GM19395 (cell line): Measurements from ENCODE around the gene DISC1.
"Not testable (repeated sequence)": the region's sequence is repeated elsewhere in the genome, so short reads cannot be mapped to it uniquely, and the experiment has no call there.

ENCODE experiments used
- ATAC-seq: cut with Tn5 transposase; IDR thresholded peaks from one replicate; pipeline ENCODE4 v1.9.1; 2021; ENCODE audit warnings: mild to moderate bottlenecking, moderate library complexity; ENCODE audit not compliant: unreplicated experiment

Gene DISC1

GRCh38 chr1:231666937-231667608 is 40.5 kb downstream of the DISC1 start:
- ATAC-seq: no peak

GRCh38 chr1:231667896-231668506 is 41.4 kb downstream of the DISC1 start:
- ATAC-seq: no peak

GRCh38 chr1:231668826-231669225 is 42.2 kb downstream of the DISC1 start:
- no peak for ATAC-seq

- ATAC-seq: not testable (repeated sequence)
Observed at GRCh38 chr1:231669864-231670621, 43.5 kb downstream of the DISC1 start.

GRCh38 chr1:231670755-231671154 is 44.2 kb downstream of the DISC1 start:
- no peak for ATAC-seq

GRCh38 chr1:231674575-231674974 is 48.0 kb downstream of the DISC1 start:
- ATAC-seq: no peak

- ATAC-seq: no peak
Observed at GRCh38 chr1:231676487-231676886, 49.9 kb downstream of the DISC1 start.

- ATAC-seq: no peak
Observed at GRCh38 chr1:231677442-231677841, 50.9 kb downstream of the DISC1 start.

GRCh38 chr1:231678011-231678432 is 51.4 kb downstream of the DISC1 start:
- no peak for ATAC-seq

- ATAC-seq: no peak
Observed at GRCh38 chr1:231679109-231679508, 52.5 kb downstream of the DISC1 start.

- no peak for ATAC-seq
Observed at GRCh38 chr1:231681006-231681405, 54.4 kb downstream of the DISC1 start.

- no peak for ATAC-seq
Observed at GRCh38 chr1:231682779-231683178, 56.2 kb downstream of the DISC1 start.

GRCh38 chr1:231683439-231684165 is 57.0 kb downstream of the DISC1 start:
- ATAC-seq: no peak

GRCh38 chr1:231684356-231685244 is 58.0 kb downstream of the DISC1 start:
- no peak for ATAC-seq

GRCh38 chr1:231686384-231686783 is 59.8 kb downstream of the DISC1 start:
- ATAC-seq: no peak

GRCh38 chr1:231688989-231689388 is 62.4 kb downstream of the DISC1 start:
- no peak for ATAC-seq

GRCh38 chr1:231690059-231690458 is 63.5 kb downstream of the DISC1 start:
- ATAC-seq: peak; percentile 52

GRCh38 chr1:231691618-231692259 is 65.1 kb downstream of the DISC1 start:
- no peak for ATAC-seq

- no peak for ATAC-seq
Observed at GRCh38 chr1:231693361-231694074, 66.9 kb downstream of the DISC1 start.
